ENCODE data around the gene MEI4.

Gene MEI4

DNA sequence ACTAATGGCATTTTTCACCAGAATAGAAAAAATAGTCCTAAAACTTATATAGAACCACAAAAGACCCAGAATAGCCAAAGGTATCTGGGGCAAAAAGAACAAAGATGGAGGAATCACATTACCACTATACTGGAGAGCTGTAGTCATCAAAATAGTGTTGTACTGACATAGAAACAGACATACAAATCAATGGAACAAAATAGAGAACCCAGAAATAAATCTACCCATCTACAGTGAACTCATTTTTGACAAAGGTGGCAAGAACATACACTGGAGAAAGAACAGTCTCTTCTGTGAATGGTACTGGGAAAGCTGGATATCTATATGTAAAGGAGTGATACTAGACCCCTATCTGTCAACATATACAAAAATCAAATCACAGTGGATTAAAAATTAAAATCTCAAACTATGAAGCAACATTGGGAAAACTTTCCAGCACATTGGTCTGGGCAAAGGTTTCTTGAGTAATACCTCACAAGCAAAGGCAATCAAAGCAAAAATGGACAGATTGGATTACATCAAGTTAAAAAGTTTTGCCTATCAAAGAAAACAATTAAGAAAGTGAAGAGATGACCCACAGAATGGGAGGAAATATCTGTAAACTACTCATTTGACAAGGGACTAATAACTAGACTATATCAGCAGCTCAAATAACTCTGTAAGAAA is 120.5 kb downstream of the MEI4 start:
- TF ChIP-seq, protein P1, sequence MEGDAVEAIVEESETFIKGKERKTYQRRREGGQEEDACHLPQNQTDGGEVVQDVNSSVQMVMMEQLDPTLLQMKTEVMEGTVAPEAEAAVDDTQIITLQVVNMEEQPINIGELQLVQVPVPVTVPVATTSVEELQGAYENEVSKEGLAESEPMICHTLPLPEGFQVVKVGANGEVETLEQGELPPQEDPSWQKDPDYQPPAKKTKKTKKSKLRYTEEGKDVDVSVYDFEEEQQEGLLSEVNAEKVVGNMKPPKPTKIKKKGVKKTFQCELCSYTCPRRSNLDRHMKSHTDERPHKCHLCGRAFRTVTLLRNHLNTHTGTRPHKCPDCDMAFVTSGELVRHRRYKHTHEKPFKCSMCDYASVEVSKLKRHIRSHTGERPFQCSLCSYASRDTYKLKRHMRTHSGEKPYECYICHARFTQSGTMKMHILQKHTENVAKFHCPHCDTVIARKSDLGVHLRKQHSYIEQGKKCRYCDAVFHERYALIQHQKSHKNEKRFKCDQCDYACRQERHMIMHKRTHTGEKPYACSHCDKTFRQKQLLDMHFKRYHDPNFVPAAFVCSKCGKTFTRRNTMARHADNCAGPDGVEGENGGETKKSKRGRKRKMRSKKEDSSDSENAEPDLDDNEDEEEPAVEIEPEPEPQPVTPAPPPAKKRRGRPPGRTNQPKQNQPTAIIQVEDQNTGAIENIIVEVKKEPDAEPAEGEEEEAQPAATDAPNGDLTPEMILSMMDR (IDR thresholded peaks at IDR 0.05; ENCODE audit: extremely low read depth, insufficient read depth, missing control alignments): no peak
- no peak for DNase-seq (ENCODE audit: low spot score)
- in situ Hi-C loops (cut with MboI; ENCODE audit: low pct_unique_long_range_greater_than_20kb, low sequenced_read_pairs, unreplicated experiment): no loop called here

DNA sequence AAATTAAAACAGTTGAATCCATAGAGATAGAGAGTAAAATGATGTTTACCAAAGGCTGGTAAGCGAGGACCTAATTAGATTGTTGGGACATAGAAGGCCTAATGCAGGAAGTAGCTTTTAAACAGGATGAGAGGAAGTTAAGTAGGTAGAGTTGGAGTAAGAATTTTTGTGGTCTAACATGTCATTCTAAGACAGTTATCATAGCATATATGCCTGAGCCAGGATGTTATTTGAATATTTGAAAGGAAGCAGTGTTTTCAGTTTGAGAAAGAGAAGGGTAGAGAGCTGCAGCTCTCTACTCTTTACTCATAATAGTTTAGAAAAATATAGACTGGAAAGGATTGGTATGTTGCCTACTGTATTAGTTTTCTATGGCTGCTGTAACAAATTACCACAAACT is 121.6 kb downstream of the MEI4 start:
- no peak for DNase-seq (ENCODE audit: low spot score)
- TF ChIP-seq, protein P1 (IDR thresholded peaks at IDR 0.05; ENCODE audit: extremely low read depth, insufficient read depth, missing control alignments): no peak
- in situ Hi-C loops (cut with MboI; ENCODE audit: low pct_unique_long_range_greater_than_20kb, low sequenced_read_pairs, unreplicated experiment): no loop called here

DNA sequence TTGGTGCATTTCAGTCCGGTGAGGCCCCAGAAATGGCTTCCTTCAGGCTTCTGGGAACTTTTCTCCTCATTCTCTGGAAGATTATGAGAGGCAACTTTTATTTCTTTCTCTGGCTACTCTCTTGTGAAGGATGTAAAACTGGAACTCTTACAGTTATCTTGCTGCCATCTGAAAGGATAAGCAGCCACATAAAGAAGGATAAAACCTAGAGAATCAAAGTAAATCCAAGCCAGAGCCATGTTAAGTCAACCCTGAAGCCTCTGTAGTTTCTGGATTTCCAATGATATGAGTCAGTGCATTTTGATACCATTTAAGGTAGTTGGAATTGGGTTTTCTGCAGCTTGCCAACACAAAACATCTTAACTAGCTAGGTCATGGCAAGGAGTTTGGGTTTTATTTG is 123.6 kb downstream of the MEI4 start:
- DNase-seq (ENCODE audit: low spot score): no peak
- TF ChIP-seq, protein P1 (IDR thresholded peaks at IDR 0.05; ENCODE audit: extremely low read depth, insufficient read depth, missing control alignments): no peak
- in situ Hi-C loops (cut with MboI; ENCODE audit: low pct_unique_long_range_greater_than_20kb, low sequenced_read_pairs, unreplicated experiment): no loop called here

DNA sequence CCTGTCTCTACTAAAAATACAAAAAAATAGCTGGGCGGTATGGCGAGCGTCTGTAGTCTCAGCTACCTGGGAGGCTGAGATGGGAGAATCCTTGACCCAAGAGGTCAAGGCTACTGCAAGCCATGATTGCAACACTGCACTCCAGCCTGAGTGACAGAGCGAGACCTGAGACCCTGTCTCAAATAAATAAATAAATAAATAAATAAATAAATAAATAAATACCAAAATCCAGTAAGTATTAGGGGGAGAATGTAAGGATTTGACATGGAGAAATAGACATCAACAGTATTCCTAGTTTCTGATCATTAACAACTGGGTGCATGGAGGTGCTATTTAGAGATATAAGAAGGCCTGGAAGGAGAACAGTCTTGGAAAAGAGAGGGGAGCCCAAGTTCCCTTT is 125.7 kb downstream of the MEI4 start:
- TF ChIP-seq, protein P1 (IDR thresholded peaks at IDR 0.05; ENCODE audit: extremely low read depth, insufficient read depth, missing control alignments): no peak
- DNase-seq (ENCODE audit: low spot score): no peak
- in situ Hi-C loops (cut with MboI; ENCODE audit: low pct_unique_long_range_greater_than_20kb, low sequenced_read_pairs, unreplicated experiment): no loop called here

DNA sequence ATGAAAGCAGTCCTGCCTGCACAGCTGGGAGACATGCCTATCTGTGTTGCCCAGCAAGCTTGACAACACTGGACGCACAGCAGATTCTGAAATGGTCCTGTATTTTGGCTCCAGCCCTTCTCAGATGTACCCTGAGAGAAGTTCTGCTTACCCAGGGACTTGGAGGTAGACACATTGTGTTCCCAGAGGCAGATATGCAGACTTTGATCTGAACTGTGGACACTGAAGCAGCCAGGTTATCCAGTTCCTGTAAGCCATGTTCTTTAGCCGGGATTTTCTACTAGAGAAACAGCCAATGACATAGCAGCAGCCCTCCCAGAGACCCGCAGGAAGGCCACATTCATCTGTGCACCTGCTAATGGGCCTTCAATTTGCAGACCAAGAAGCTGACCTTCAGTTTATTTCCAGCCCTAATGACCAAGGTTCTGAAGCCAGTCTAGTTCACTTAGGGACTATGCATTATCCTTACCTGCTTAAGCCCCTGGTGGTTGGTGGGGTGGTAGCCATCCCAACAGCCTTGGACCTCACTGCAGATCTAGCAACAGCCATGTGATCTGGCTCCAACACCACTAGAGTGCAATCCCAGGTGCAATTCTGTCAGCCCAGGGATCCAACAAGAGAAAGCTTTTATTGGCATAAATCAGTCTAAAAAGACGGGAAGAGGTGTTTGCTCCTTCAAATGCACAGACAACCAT is 134.2 kb downstream of the MEI4 start:
- TF ChIP-seq, protein P1 (IDR thresholded peaks at IDR 0.05; ENCODE audit: extremely low read depth, insufficient read depth, missing control alignments): no peak
- DNase-seq (ENCODE audit: low spot score): no peak
- in situ Hi-C loops (cut with MboI; ENCODE audit: low pct_unique_long_range_greater_than_20kb, low sequenced_read_pairs, unreplicated experiment): no loop called here

DNA sequence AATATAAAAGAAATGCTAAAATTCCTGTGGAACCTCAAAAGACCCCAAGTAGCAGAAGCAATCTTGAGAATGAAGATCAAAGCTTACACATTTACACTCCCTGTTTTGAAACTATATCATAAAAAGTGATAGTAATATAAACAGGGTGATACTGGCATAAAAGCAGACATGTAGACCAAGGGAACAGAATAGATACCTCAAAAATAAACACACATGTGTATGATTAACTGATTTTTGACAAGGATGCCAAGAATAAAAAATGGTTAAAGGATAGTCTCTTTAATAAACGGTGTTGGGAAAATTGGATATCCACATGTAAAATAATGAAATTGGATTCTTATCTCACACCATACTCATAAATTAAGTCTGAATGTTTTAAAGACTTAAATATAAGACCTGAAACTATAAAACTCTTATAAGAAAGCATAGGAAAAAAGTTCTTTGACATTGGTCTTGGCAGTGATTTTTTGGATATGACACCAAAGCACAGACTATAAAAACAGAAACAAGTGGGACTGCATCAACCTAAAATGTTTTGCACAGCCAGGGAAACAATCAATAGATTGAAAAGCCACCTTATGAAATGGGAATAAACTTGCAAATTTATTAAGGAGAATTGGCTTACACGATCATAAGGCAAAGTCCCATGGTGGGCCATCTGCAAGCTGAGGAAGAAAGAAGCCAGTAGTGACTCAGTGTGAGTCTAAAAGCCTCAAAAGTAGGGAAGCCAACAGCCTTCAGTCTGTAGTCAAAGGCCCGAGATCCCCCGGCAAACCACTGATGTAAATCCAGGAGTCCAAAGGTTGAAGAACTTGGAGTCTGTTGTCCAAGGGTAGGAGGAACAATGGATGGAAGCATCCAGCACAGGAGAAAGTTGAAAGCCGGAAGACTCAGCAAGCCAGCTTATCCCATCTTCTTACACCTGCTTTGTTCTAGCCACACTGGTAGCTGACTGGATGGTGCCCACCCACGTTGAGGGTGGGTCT is 144.3 kb downstream of the MEI4 start:
- TF ChIP-seq, protein P1 (IDR thresholded peaks at IDR 0.05; ENCODE audit: extremely low read depth, insufficient read depth, missing control alignments): no peak
- in situ Hi-C loops (cut with MboI; ENCODE audit: low pct_unique_long_range_greater_than_20kb, low sequenced_read_pairs, unreplicated experiment): no loop called here
- no peak for DNase-seq (ENCODE audit: low spot score)
